Measurements from ENCODE around the gene DCDC1. TPM values are rescaled to one million over a fixed set of nuclear protein-coding genes. Genes with fewer than 3 reads are reported as not detected.

The DCDC1 gene
- total and polyA plus RNA-seq, 9 donors: 0.16 to 18.4 (median 1.5) TPM

DNA sequence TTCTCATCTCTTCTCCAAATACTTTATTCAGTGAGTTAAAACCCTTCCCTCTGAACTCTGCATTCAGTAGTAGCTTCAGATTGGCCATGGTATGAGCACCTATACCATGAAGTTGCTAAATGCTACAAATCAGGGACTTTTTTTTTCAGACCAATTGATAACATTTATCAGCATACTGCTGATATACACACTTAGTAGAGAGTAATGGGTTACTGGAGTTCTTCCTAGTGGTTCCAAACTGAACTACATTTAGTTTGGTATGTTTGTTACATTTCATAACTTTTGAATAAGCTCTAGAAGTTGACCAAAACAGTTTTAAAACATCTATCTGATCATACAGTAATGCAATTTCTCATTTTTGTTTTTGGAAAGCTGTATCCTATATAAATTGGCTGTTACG, 104.7 kb downstream of the DCDC1 start:
- no peak for DNase-seq
- Histone ChIP-seq H3K27me3 (no peaks in the 10 kb centered on the region), H3K27ac (no peak overlapping the region), H3K9me3 (no peaks in the 10 kb centered on the region), H3K4me3 (no peak overlapping the region), H3K4me1 (ENCODE audit: insufficient read depth) (no peaks in the 10 kb centered on the region), H3K36me3 (no peaks in the 10 kb centered on the region)
- WGBS, 3 donors: 90 to 96% (median 91%) methylated on average over 1 of the region's 1 CpG
- intact Hi-C loops (cut with DNase I): no loop called here
- no peak for TF ChIP-seq EP300 (IDR thresholded peaks at IDR 0.05)

DNA sequence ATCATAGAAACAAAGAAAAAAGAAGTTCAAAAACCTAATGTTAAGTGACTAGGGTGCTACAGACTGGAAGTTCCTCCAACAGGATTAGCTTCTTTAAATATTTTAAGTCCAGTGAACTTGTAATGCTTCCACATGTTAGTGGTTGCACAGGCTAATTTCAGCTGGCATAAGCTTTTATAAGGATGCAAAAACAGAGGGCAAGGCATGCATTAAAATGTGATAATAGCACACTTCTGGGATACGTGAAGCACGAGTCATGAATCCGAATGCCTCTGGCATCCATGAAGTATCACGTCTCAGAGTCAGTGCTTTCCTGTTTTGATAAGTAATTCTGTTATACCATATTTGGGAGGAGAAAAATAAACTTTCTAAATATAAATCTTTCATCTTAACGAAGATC, 106.8 kb downstream of the DCDC1 start:
- TF ChIP-seq POLR2A (IDR thresholded peaks at IDR 0.05) (no peak), CTCF (IDR thresholded peaks at IDR 0.05) (no peak), EP300 (IDR thresholded peaks at IDR 0.05) (no peak)
- no peaks in the 10 kb centered on the region for H3K27me3 ChIP-seq
- 20 to 31% (median 24%) methylated on average over 5 of the region's 5 CpGs for WGBS, 3 donors
- no peak for DNase-seq
- H3K9me3 ChIP-seq: no peaks in the 10 kb centered on the region
- H3K36me3 ChIP-seq: no peaks in the 10 kb centered on the region
- intact Hi-C loops (cut with DNase I): no loop called here
- H3K4me3 ChIP-seq: no peak overlapping the region
- no peak overlapping the region for H3K27ac ChIP-seq
- no peaks in the 10 kb centered on the region for H3K4me1 ChIP-seq (ENCODE audit: insufficient read depth)

DNA sequence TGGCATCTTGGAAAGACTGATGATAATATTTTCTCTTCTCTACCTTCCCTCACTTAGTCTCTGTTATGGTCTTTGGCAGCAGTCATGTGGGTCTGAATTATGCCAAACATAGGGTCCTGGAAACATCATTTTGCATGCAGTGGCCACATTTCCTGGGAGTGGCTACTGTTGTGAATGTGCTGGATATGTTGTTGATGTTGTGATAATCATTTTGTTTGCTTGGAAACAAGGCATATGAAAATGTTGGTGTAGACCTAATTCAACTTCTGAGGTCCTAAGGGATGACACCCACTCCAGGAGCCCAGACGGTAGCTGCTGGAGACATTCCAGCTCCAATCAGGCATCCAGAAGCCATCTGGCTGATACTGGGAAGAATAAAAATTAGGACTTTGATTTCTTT, 109.7 kb downstream of the DCDC1 start:
- no peak overlapping the region for H3K27ac ChIP-seq
- TF ChIP-seq POLR2A (IDR thresholded peaks at IDR 0.05): no peak
- TF ChIP-seq CTCF (IDR thresholded peaks at IDR 0.05): no peak
- no peak for TF ChIP-seq EP300 (IDR thresholded peaks at IDR 0.05)
- DNase-seq: no peak
- intact Hi-C loops (cut with DNase I): no loop called here
- H3K4me1 ChIP-seq (ENCODE audit: insufficient read depth): no peaks in the 10 kb centered on the region
- WGBS, 3 donors: 26 to 52% (median 26%) methylated on average over 1 of the region's 1 CpG
- no peaks in the 10 kb centered on the region for H3K36me3 ChIP-seq
- H3K4me3 ChIP-seq: no peak overlapping the region
- H3K9me3 ChIP-seq: no peaks in the 10 kb centered on the region
- H3K27me3 ChIP-seq: no peaks in the 10 kb centered on the region

- TF ChIP-seq CTCF (IDR thresholded peaks at IDR 0.05) (no peak), POLR2A (IDR thresholded peaks at IDR 0.05) (no peak), EP300 (IDR thresholded peaks at IDR 0.05) (no peak)
- no peak overlapping the region for H3K27ac ChIP-seq
- no peaks in the 10 kb centered on the region for H3K36me3 ChIP-seq
- no peaks in the 10 kb centered on the region for H3K27me3 ChIP-seq
- H3K9me3 ChIP-seq: no peaks in the 10 kb centered on the region
- no peak overlapping the region for H3K4me3 ChIP-seq
- intact Hi-C loops (cut with DNase I): no loop called here
- H3K4me1 ChIP-seq (ENCODE audit: insufficient read depth): no peaks in the 10 kb centered on the region
- DNase-seq: no peak
Observed at GRCh38 chr11:31254415-31254814, 115.1 kb downstream of the DCDC1 start.

- H3K4me1 ChIP-seq (ENCODE audit: insufficient read depth): no peaks in the 10 kb centered on the region
- no peaks in the 10 kb centered on the region for H3K9me3 ChIP-seq
- TF ChIP-seq EP300 (IDR thresholded peaks at IDR 0.05) (no peak), POLR2A (IDR thresholded peaks at IDR 0.05) (no peak), CTCF (IDR thresholded peaks at IDR 0.05) (no peak)
- H3K4me3 ChIP-seq: no peak overlapping the region
- intact Hi-C loops (cut with DNase I): loop anchor here in 1 of 4 donors (10.0 kb wide), 1 partner anchor 926 kb away; no protein-coding TSS in a partner anchor
- no peaks in the 10 kb centered on the region for H3K36me3 ChIP-seq
- H3K27me3 ChIP-seq: no peaks in the 10 kb centered on the region
- no peak overlapping the region for H3K27ac ChIP-seq
- no peak for DNase-seq
- 13 to 25% (median 16%) methylated on average over 1 of the region's 1 CpG for WGBS, 3 donors
Observed at GRCh38 chr11:31248768-31249167, 120.8 kb downstream of the DCDC1 start.
